Mucosa of descending colon (tissue), 3 donors: ENCODE measurements around the gene RIC1. TPM values are rescaled to one million over a fixed set of nuclear protein-coding genes. Genes with fewer than 3 reads are reported as not detected.
A peak's percentile ranks its signal among the peaks of the same experiment; 100 is the strongest.

Experiments used
- ATAC-seq: fragments of 200-7000 bp; cut with Tn5 transposase; one replicate; pipeline ENCODE4 v1.9.1; 2020; ENCODE audit warnings: mild to moderate bottlenecking, moderate library complexity
- DNase-seq, 3 donors: peaks; one replicate each; pipeline ENCODE4 v3.0.0-alpha.2; 2020
- H3K36me3 ChIP-seq: fragments of 200-600 bp; one replicate; pipeline ENCODE4 v1.8.0; 2021; ENCODE audit warnings: low read depth, mild to moderate bottlenecking
- H3K4me1 ChIP-seq: fragments of 200-600 bp; one replicate; pipeline ENCODE4 v1.8.0; 2021; ENCODE audit warnings: low read depth, mild to moderate bottlenecking
- H3K4me3 ChIP-seq: fragments of 200-600 bp; one replicate; pipeline ENCODE4 v1.8.0; 2021; ENCODE audit warnings: mild to moderate bottlenecking
- H3K9me3 ChIP-seq: fragments of 200-600 bp; one replicate; pipeline ENCODE4 v1.8.0; 2021; ENCODE audit warnings: mild to moderate bottlenecking
- intact Hi-C, 2 donors: fragments of 100-400 bp; cut with DNase I in 1 of 2; cut with micrococcal nuclease in 1 of 2; formaldehyde crosslinking; loops; one replicate each; pipeline versions ENCODE4 v1.11.0 to v1.11.1; 2022; cut with DNase I, micrococcal nuclease
- total RNA-seq, 3 donors: library from RNA; stranded (reverse); fragmentation: NEBNext Ultra II Directional in 2 of 3; extraction: Animal tissue kit (Norgen Biotek cat#: 25700) in 2 of 3; gene quantifications; one replicate each; pipeline versions ENCODE4 v1.2.1 to v1.2.4, GENCODE V29; 2021 to 2023
- TF ChIP-seq, protein P1 (sequence below): fragments of 200-600 bp; IDR thresholded peaks from one replicate; pipeline ENCODE4 v1.8.0; 2022; ENCODE audit warnings: antibody characterized with exemption, mild to moderate bottlenecking
- donor health status: DM: no; HTN: no; CAD: no; lungs with moderate emphysema.
- donor health status: DM: no; HTN: no; CAD: no.
- donor health status: DM: no; HTN: yes; CAD: no.

The RIC1 gene
- total RNA-seq, 3 donors from 2014 or later: 15.8 to 22.4 (median 20.2) TPM

DNA sequence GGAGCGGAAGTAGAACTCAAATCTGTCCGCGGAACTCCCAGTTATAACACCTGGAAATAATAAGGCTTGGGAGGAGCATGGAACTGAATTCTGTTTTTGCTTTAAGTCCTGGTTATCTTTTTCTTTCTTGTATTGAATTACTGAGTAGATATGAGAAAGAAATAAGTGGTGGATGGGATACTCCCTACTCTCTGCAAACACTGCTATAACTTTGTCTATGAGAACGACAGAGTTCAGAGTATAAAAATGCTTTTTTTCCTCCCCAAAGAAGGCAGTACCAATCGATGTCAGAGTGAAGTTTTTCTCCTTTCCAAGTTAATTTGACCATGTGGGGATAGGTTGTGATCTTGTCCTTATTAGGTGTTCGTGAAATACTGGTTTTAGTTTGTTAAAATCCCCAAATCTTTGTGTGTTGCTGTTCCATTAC, 1.2 kb downstream of the RIC1 start:
- TF ChIP-seq, protein P1, sequence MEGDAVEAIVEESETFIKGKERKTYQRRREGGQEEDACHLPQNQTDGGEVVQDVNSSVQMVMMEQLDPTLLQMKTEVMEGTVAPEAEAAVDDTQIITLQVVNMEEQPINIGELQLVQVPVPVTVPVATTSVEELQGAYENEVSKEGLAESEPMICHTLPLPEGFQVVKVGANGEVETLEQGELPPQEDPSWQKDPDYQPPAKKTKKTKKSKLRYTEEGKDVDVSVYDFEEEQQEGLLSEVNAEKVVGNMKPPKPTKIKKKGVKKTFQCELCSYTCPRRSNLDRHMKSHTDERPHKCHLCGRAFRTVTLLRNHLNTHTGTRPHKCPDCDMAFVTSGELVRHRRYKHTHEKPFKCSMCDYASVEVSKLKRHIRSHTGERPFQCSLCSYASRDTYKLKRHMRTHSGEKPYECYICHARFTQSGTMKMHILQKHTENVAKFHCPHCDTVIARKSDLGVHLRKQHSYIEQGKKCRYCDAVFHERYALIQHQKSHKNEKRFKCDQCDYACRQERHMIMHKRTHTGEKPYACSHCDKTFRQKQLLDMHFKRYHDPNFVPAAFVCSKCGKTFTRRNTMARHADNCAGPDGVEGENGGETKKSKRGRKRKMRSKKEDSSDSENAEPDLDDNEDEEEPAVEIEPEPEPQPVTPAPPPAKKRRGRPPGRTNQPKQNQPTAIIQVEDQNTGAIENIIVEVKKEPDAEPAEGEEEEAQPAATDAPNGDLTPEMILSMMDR: no peak
- Histone ChIP-seq H3K4me1 (peaks cover 28% of the 10 kb centered on the region), H3K36me3 (no peaks in the 10 kb centered on the region), H3K4me3 (peak overlapping the region; percentile 99), H3K9me3 (no peaks in the 10 kb centered on the region)
- DNase-seq: peak in 1 of 3 donors; percentile 33
- no peak for ATAC-seq
- intact Hi-C loops: no loop called here

GRCh38 chr9:5631026-5631425, 2.1 kb downstream of the RIC1 start:
- ATAC-seq: no peak
- H3K4me1 ChIP-seq: peaks cover 28% of the 10 kb centered on the region
- DNase-seq: no peak
- no peaks in the 10 kb centered on the region for H3K36me3 ChIP-seq
- no peak overlapping the region for H3K4me3 ChIP-seq
- intact Hi-C loops: no loop called here
- no peaks in the 10 kb centered on the region for H3K9me3 ChIP-seq
- TF ChIP-seq, protein P1: no peak

GRCh38 chr9:5632540-5632939, 3.6 kb downstream of the RIC1 start:
- TF ChIP-seq, protein P1: no peak
- Histone ChIP-seq H3K9me3 (no peaks in the 10 kb centered on the region), H3K4me1 (peaks cover 25% of the 10 kb centered on the region), H3K36me3 (no peaks in the 10 kb centered on the region), H3K4me3 (no peak overlapping the region)
- intact Hi-C loops: no loop called here
- DNase-seq (no peak), ATAC-seq (no peak)

DNA sequence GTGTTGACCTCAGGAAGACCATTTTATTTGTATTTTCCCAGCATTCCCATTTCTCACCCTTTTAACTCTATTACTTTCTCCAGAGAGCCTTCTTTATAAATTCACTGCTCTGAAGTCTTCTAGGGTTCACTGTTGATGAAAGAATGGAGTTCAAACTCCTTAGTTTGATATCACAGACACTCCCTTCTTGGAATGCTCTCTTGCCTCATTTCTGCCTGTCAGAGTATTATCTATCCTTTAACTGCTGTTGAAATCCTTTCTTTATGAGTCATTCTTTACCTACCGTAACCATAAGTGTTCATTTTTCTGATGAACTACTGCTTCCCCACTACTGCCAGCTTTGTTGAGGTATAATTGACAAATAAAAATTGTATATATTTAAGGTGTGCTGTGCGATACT, 4.3 kb downstream of the RIC1 start:
- intact Hi-C loops: no loop called here
- no peak for DNase-seq
- H3K4me3 ChIP-seq: no peak overlapping the region
- ATAC-seq: peak; percentile 6
- peaks cover 21% of the 10 kb centered on the region for H3K4me1 ChIP-seq
- no peaks in the 10 kb centered on the region for H3K36me3 ChIP-seq
- TF ChIP-seq, protein P1: no peak
- H3K9me3 ChIP-seq: no peaks in the 10 kb centered on the region

- Histone ChIP-seq H3K36me3 (no peaks in the 10 kb centered on the region), H3K4me1 (peaks cover 18% of the 10 kb centered on the region), H3K4me3 (no peak overlapping the region), H3K9me3 (peaks cover 6% of the 10 kb centered on the region)
- ATAC-seq (no peak), DNase-seq (no peak)
- TF ChIP-seq, protein P1: no peak
- intact Hi-C loops: no loop called here
These were observed 6.5 kb downstream of the RIC1 start for GRCh38 chr9:5635390-5635789.

- Histone ChIP-seq H3K36me3 (no peaks in the 10 kb centered on the region), H3K4me3 (no peak overlapping the region), H3K9me3 (peaks cover 7% of the 10 kb centered on the region), H3K4me1 (no peaks in the 10 kb centered on the region)
- no peak for DNase-seq
- TF ChIP-seq, protein P1: no peak
- ATAC-seq: no peak
- intact Hi-C loops: no loop called here
These were observed 10.9 kb downstream of the RIC1 start for GRCh38 chr9:5639816-5640215.
